GM12801 (cell line): ENCODE results near the gene TRAPPC2B.

ENCODE experiments used
- TF ChIP-seq, protein P1 (sequence below): IDR thresholded peaks from one replicate; pipeline ENCODE4 v1.5.1; 2011; ENCODE audit warnings: control low read depth; ENCODE audit not compliant: insufficient read length; ENCODE audit errors: extremely low read depth

TRAPPC2B gene

DNA sequence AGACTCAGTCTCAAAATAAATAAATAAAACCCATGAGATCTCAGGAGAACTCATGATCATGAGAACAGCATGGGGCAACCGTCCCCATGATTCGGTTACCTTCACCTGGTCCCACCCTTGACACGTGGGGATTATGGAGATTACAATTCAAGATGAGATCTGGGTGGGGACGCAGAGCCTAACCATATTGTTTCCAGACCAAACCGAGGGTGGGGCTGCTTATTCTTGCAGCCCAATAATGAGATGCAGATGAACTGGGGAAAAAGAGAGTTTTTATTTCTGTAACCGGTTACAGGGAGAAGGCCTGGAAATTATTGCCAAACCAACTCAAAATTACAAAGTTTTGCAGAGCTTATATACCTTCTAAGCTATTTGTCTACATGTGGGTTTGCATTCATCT, 12.8 kb downstream of the TRAPPC2B start:
- TF ChIP-seq, protein P1, sequence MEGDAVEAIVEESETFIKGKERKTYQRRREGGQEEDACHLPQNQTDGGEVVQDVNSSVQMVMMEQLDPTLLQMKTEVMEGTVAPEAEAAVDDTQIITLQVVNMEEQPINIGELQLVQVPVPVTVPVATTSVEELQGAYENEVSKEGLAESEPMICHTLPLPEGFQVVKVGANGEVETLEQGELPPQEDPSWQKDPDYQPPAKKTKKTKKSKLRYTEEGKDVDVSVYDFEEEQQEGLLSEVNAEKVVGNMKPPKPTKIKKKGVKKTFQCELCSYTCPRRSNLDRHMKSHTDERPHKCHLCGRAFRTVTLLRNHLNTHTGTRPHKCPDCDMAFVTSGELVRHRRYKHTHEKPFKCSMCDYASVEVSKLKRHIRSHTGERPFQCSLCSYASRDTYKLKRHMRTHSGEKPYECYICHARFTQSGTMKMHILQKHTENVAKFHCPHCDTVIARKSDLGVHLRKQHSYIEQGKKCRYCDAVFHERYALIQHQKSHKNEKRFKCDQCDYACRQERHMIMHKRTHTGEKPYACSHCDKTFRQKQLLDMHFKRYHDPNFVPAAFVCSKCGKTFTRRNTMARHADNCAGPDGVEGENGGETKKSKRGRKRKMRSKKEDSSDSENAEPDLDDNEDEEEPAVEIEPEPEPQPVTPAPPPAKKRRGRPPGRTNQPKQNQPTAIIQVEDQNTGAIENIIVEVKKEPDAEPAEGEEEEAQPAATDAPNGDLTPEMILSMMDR: no peak

DNA sequence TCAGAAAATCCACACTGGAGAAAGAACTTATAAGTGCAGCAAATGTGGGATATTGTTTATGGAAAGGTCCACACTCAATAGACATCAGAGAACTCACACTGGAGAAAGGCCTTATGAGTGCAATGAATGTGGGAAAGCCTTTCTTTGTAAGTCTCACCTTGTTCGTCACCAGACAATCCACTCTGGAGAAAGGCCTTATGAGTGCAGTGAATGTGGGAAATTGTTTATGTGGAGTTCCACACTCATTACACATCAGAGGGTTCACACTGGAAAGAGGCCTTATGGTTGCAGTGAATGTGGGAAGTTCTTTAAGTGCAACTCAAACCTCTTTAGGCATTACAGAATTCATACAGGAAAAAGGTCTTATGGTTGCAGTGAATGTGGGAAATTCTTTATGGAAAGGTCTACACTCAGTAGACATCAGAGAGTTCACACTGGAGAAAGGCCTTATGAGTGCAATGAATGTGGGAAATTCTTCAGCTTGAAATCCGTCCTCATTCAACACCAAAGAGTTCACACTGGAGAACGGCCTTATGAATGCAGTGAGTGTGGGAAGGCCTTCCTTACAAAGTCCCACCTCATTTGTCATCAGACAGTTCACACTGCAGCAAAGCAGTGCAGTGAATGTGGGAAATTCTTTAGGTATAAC, 14.3 kb downstream of the TRAPPC2B start:
- TF ChIP-seq, protein P1: no peak

DNA sequence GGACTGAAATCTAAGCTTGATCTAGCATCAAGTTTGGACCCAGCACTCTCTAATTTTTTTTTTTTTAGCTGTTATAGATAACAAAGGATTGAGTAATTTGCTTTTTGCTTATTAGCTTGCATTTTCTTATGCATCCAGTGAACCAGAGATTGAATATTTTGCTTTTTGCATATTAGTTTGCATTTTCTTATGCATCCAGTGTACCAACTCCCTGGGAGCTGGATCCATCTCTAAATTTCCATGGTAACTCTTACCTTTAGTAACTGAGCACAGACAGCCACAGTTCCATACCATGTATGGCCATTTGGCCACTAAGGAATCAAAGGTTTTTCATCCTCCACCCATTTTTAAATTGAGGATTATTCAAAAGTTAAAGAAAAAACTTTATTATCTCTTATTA, 17.6 kb downstream of the TRAPPC2B start:
- TF ChIP-seq, protein P1: no peak

DNA sequence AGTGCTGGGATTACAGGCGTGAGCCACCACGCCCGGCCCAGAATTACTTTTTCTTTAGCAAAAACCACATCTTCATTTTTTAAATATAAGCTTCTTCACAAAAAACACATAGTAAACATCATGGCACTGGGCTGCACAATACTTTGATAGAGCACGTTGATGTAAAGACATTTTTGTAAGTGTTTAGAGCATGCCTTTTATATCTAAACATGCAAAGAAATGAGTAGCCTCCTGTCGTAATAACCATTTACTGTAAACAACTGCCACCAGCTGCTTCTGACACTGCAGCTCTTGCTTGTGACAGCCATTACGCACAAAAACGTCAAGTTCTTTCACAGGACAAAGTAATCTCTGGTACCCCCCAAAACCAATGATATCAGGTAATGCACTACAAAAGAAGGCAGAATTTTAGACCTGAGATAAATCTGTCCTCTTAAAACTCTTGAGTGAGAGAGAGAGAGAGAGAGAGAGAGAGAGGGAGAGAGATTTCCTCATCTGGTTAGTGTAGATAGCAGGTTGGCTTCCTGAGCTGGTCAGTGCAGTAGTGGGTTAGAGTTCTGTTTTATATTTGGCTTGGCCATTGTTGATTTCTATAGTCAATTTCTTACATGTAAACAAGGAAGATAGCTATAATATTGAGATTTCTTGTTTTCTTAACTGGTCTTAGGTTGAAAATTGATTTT, 19.6 kb downstream of the TRAPPC2B start:
- TF ChIP-seq, protein P1: no peak

DNA sequence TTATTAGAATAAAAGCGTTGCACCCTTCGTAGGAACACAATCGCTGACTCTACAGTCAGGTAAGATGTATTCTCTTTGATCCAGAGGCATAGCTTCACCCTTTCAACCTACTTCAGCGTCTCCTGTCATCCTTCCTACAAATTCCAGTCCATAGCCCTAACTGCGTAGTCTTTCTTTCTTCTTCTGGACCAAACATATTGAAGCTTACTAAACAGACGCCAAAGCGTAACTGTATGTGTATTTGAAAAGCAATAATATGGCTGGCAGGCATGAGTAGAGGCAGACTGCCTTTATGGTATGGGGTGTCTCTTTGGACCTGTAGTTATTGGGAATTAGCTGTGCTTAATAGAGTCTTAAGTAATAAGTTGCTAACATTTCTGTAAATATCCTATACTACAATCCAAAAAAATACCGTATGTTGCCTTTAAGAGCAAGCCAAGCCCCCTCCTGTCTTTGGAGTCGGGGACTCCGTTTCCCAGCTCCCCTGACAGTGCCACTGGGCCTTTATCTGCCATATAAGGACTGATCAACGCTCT, 25.9 kb downstream of the TRAPPC2B start:
- TF ChIP-seq, protein P1: no peak

DNA sequence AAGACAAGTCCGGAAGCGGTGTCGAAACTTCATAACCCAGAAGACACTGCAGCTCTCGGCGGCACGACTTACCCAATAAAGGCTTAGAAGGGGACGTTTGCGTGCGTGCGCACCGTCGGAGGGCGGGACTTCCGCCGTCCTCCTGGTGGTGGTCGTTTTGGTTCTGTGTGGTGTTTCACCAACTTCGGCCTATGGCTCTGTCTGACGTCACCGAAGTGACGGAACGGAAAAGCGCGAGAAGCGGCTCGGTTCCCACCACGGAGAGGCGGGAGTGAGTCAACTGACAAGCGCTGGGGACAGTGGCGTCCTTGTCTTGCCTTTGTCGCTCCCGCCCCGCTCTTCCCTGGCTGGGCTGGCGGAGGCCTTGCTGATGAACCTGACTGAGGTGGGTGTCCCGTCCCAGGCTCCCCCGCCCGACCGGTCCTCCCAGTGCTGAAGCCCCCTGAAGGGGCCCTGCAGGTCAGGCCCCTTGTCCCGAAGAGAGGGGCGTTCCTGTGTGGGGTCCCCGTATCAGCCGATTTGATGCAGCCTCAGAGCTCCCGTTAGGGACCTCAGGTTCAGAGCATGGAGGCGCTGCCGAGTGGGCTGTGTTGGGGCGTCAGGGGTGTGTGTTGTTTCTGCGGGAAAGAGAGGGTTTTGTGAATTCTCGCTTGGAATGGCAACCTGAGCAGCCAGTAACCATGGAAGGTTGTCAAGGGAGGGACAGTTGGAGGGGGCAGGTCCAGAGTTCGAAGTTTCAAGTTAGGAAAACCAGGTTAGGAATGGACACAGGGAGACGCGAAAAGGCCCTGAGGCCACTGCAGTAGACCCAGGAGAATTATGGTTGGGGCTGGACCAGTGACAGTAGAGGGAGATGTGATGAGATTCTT, 26.6 kb downstream of the TRAPPC2B start, which contains the start of gene ZNF548:
Gene ZNF548, plus strand, starts transcription at position 125 of the 869 bp plus-strand sequence. Its CDS starts 246 bp downstream, at position 371.
- TF ChIP-seq, protein P1: no peak

DNA sequence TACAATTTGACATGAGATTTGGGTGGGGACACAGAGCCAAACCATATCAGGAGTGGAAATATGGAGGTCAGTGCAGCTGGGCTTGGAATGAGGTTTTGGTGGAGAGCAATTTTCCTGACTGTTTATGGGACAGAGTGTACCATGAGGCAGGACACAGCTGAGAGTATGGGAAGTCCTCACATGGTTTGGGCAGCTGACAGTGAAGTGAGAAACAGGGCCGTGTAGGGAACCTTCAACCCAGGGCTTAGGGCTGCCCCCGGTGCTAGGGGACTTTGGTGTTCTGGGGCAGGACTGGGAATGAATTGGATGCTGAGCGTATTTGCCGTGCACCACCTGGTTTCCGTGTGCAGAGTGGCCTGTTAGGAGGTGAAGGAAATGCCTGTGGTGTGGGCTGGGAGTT, 32.4 kb downstream of the TRAPPC2B start:
- TF ChIP-seq, protein P1: no peak
